Measurements from ENCODE around the gene TOX2. TPM values are rescaled to one million over a fixed set of nuclear protein-coding genes. Genes with fewer than 3 reads are reported as not detected.

The TOX2 gene
- total RNA-seq, 2 donors from 2014 or later: 8.8 to 52.8 TPM

GRCh38 chr20:44025756-44026155 lies 111.1 kb downstream of the TOX2 start:
- Histone ChIP-seq H3K4me3 (no peak overlapping the region), H3K9me3 (no peaks in the 10 kb centered on the region), H3K36me3 (no peaks in the 10 kb centered on the region), H3K27ac (no peak overlapping the region), H3K27me3 (replicated peaks; ENCODE audit: insufficient read depth) (no peaks in the 10 kb centered on the region), H3K4me1 (replicated peaks) (no peaks in the 10 kb centered on the region)
- DNase-seq (ENCODE audit: low spot score): no peak
- WGBS: 92% methylated on average over 6 of the region's 6 CpGs
- intact Hi-C loops (cut with DNase I): no loop called here
- TF ChIP-seq POLR2AphosphoS5 (IDR thresholded peaks at IDR 0.05) (no peak), POLR2A (IDR thresholded peaks at IDR 0.05) (no peak)
- TF ChIP-seq, protein P1, sequence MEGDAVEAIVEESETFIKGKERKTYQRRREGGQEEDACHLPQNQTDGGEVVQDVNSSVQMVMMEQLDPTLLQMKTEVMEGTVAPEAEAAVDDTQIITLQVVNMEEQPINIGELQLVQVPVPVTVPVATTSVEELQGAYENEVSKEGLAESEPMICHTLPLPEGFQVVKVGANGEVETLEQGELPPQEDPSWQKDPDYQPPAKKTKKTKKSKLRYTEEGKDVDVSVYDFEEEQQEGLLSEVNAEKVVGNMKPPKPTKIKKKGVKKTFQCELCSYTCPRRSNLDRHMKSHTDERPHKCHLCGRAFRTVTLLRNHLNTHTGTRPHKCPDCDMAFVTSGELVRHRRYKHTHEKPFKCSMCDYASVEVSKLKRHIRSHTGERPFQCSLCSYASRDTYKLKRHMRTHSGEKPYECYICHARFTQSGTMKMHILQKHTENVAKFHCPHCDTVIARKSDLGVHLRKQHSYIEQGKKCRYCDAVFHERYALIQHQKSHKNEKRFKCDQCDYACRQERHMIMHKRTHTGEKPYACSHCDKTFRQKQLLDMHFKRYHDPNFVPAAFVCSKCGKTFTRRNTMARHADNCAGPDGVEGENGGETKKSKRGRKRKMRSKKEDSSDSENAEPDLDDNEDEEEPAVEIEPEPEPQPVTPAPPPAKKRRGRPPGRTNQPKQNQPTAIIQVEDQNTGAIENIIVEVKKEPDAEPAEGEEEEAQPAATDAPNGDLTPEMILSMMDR (IDR thresholded peaks at IDR 0.05): no peak

- intact Hi-C loops (cut with DNase I): no loop called here
- Histone ChIP-seq H3K27me3 (replicated peaks; ENCODE audit: insufficient read depth) (no peaks in the 10 kb centered on the region), H3K27ac (no peak overlapping the region), H3K4me1 (replicated peaks) (no peaks in the 10 kb centered on the region), H3K9me3 (no peaks in the 10 kb centered on the region), H3K4me3 (no peak overlapping the region), H3K36me3 (no peaks in the 10 kb centered on the region)
- TF ChIP-seq POLR2A (IDR thresholded peaks at IDR 0.05): no peak
- TF ChIP-seq, protein P1 (IDR thresholded peaks at IDR 0.05): no peak
- no peak for TF ChIP-seq POLR2AphosphoS5 (IDR thresholded peaks at IDR 0.05)
- WGBS: 73% methylated on average over 9 of the region's 9 CpGs
- no peak for DNase-seq (ENCODE audit: low spot score)
These were observed 112.1 kb downstream of the TOX2 start for GRCh38 chr20:44026647-44027342.

- Histone ChIP-seq H3K4me1 (replicated peaks) (no peaks in the 10 kb centered on the region), H3K36me3 (no peaks in the 10 kb centered on the region), H3K9me3 (no peaks in the 10 kb centered on the region), H3K27me3 (replicated peaks; ENCODE audit: insufficient read depth) (no peaks in the 10 kb centered on the region), H3K27ac (no peak overlapping the region), H3K4me3 (no peak overlapping the region)
- TF ChIP-seq, protein P1 (IDR thresholded peaks at IDR 0.05): no peak
- TF ChIP-seq POLR2AphosphoS5 (IDR thresholded peaks at IDR 0.05) (no peak), POLR2A (IDR thresholded peaks at IDR 0.05) (no peak)
- WGBS: 92% methylated on average over 11 of the region's 11 CpGs
- intact Hi-C loops (cut with DNase I): no loop called here
- DNase-seq (ENCODE audit: low spot score): no peak
These were observed 112.8 kb downstream of the TOX2 start for GRCh38 chr20:44027343-44028002.

DNA sequence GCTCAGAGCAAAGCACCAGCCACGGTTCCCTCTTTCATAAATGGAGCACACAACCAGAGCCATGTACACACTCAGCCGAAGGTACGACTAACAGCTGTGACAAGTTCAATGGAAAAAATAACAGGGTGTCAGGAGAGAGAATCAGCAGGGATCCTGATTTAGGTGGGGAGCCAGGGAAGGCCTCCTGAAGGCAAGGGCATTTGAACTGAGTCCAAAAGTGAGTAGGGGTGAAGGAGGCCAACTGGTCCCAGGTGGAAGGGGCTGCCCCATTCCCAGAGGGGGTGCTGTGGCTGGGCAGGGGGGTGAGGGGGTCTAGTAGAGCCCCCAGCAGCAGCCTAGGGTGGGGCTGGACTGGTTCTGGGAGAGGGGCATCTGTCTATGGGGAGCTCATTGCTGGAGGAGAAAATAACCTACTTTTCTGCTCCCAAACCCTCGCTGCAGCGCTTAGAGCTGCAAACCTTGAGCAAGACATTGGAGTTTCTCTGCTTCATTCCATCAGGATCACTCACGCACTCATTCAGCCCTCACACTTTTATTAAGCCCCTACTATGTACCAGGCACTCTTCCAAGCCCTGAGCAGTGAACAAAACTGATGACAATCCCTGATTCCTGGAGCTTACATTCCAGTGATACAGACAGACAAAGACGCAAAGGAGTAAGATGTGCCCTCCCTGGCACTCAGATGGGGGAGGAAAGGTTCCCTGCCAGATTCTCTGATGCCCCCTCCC lies 113.5 kb downstream of the TOX2 start:
- no peaks in the 10 kb centered on the region for H3K4me1 ChIP-seq (replicated peaks)
- H3K36me3 ChIP-seq: no peaks in the 10 kb centered on the region
- H3K4me3 ChIP-seq: no peak overlapping the region
- no peak overlapping the region for H3K27ac ChIP-seq
- no peaks in the 10 kb centered on the region for H3K9me3 ChIP-seq
- WGBS: 86% methylated on average over 7 of the region's 7 CpGs
- H3K27me3 ChIP-seq (replicated peaks; ENCODE audit: insufficient read depth): no peaks in the 10 kb centered on the region
- TF ChIP-seq, protein P1 (IDR thresholded peaks at IDR 0.05): no peak
- TF ChIP-seq POLR2AphosphoS5 (IDR thresholded peaks at IDR 0.05): no peak
- TF ChIP-seq POLR2A (IDR thresholded peaks at IDR 0.05): no peak
- no peak for DNase-seq (ENCODE audit: low spot score)
- intact Hi-C loops (cut with DNase I): no loop called here

Measured in prostate gland (tissue), 2 donors.